ENCODE data around the gene CTDSPL. TPM values are rescaled to one million over a fixed set of nuclear protein-coding genes. Genes with fewer than 3 reads are reported as not detected.
A peak's percentile ranks its signal among the peaks of the same experiment; 100 is the strongest.

The CTDSPL gene
- total RNA-seq, 1 donor from 2014 or later: 30.6 TPM

DNA sequence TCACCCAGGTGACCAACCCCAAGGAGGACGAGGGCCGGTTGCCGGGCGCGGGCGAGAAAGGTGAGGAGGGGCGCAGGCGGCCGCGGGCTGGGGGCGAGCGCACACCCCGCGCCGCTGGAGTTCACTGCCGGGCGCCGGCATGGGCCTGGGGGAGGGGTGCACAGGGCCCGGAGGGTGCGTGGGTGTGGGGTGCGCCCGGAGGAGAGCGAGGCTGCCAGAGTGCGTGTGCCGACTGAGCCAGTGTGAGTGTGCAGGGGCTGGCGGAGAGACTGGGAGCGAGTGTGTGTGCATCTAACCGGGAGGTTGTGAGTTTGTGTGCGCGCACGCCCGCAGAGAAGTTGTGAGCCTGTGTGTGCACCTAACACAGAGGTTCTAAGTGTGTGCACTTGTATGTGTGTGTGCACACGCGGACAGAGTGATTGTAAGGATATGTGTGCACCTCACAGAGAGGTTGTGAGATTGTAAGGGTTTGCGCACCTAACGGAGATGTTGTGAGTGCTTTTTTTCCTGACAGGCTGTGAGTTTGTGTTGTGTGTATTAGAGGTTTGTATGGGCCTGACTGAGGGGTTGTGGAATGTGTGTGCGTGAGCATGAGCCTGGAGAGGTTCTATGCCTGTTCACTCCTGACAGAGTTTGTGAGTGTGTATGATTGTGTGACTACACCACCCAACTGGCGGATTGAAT lies 681 bp downstream of the CTDSPL start:
- Histone ChIP-seq H3K27me3 (ENCODE audit: control insufficient read depth, insufficient read depth, low read length) (no peaks in the 10 kb centered on the region), H3K36me3 (ENCODE audit: control insufficient read depth, insufficient read depth, low read length) (no peaks in the 10 kb centered on the region), H3K4me3 (ENCODE audit: low read depth, low read length) (peak overlapping the region; percentile 56)
- TF ChIP-seq, protein P1, sequence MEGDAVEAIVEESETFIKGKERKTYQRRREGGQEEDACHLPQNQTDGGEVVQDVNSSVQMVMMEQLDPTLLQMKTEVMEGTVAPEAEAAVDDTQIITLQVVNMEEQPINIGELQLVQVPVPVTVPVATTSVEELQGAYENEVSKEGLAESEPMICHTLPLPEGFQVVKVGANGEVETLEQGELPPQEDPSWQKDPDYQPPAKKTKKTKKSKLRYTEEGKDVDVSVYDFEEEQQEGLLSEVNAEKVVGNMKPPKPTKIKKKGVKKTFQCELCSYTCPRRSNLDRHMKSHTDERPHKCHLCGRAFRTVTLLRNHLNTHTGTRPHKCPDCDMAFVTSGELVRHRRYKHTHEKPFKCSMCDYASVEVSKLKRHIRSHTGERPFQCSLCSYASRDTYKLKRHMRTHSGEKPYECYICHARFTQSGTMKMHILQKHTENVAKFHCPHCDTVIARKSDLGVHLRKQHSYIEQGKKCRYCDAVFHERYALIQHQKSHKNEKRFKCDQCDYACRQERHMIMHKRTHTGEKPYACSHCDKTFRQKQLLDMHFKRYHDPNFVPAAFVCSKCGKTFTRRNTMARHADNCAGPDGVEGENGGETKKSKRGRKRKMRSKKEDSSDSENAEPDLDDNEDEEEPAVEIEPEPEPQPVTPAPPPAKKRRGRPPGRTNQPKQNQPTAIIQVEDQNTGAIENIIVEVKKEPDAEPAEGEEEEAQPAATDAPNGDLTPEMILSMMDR (IDR thresholded peaks at IDR 0.05; ENCODE audit: insufficient read depth, low read length, poor library complexity, severe bottlenecking): no peak
- DNase-seq (ENCODE audit: low read depth): no peak

DNA sequence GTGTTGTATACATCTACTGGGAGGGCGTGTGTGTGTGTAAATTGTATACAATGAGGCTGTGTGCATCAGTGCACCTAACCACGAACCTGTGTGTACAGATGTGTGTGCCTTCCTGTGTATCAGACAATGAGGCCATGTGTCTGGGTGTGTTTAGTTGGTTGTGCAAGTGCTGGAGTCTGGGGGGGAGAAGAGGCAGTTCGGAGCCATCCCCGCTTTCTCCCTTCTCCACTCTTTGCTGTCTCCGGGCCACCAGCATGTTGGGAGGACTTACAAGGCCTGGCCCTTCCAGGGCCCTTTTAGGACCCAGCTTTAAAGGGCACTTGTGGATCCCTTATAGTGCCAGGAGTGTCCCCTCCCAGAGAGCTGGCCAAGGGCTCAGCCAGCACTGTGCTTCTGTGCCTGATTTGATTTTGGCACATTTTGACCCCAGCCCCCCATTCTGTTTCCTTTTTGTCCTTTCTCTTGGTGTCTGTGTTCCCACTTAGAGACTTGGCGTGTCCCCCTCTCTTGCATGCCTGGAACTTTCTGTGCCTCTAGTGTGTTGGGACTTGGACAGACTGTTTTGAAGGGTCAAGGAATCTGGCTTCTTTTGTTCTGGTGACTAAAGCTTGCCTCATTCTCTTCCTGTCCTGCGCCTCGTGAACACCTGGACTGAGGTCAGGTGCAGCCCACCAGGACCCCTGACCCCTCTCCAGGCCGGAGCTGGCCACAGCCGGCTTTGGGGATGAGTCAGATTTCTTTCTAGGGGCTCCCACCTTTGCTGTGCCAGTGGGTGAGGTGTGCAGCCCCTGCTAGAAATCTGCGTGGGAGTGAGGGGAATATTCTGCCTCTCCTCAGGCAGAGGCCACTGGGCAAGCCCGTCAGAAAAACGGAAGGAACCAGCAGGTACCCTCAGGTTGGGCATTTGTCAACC lies 1.5 kb downstream of the CTDSPL start:
- TF ChIP-seq, protein P1 (IDR thresholded peaks at IDR 0.05; ENCODE audit: insufficient read depth, low read length, poor library complexity, severe bottlenecking): no peak

DNA sequence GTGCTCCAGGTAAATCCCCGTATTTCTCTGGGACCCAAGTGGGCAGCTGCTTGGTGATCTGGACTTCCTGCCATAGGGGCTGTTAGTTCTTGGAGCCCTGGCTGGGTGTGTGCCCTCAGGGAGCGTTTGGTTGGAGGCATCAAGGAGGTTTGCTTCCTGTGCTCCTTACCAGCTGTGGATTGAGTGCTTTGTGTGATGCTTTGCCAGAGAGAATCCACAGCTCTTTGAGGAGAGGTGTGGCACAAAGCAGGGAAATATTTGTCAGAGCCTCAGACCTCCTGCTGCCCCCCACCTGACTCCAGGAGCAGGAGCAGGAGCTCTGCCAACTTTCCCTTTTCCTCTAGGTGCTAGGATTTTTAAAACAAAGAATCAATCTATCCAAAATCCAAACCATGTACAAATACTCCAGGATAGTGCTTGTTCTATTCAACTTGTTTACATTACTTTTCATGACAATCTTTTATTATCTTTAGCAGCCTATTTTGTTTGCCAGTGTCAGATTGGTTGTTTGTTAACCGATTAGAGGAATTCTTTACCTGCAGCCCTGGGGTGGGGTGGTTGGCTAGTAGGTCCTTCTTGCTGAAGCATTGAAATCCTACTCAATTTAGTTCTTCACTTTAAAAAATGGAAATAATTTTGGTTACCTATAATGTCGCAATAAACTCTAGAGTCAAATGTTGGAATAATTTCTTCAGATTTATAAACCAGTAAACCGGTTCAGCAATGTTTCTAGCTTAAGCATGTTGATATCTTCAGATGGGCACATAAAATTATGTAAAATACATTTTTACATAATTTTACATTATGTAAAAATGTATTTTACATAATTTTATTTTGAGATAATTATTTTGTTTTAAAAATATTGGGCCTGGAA lies 2.5 kb downstream of the CTDSPL start:
- no peaks in the 10 kb centered on the region for H3K27me3 ChIP-seq (ENCODE audit: control insufficient read depth, insufficient read depth, low read length)
- H3K36me3 ChIP-seq (ENCODE audit: control insufficient read depth, insufficient read depth, low read length): no peaks in the 10 kb centered on the region
- DNase-seq (ENCODE audit: low read depth): no peak
- TF ChIP-seq, protein P1 (IDR thresholded peaks at IDR 0.05; ENCODE audit: insufficient read depth, low read length, poor library complexity, severe bottlenecking): no peak
- H3K4me3 ChIP-seq (ENCODE audit: low read depth, low read length): no peak overlapping the region

More for the DNA sequence above, 1.5 kb downstream of the CTDSPL start:
- no peak for DNase-seq (ENCODE audit: low read depth)
- Histone ChIP-seq H3K36me3 (ENCODE audit: control insufficient read depth, insufficient read depth, low read length) (no peaks in the 10 kb centered on the region), H3K4me3 (ENCODE audit: low read depth, low read length) (peak overlapping the region; percentile 56), H3K27me3 (ENCODE audit: control insufficient read depth, insufficient read depth, low read length) (no peaks in the 10 kb centered on the region)

DNA sequence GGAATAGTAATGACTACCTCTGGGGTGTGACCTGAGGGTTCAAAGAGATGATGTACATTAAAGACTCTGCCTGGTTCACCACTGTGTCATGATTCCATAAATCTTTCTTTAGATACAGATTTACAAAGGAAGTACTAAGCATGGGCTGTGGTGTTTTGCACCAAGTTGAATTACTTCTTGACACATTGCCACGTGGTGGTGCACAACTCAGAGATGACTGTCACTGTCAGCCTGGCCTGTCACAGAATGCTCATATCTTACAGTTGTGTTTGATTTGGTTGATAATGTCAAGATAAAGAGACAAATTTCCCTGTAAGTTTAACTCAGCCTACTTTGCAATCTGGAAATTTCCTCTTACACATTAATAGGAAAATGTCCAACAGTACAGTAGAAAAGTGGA lies 3.2 kb downstream of the CTDSPL start:
- DNase-seq (ENCODE audit: low read depth): no peak
- H3K4me3 ChIP-seq (ENCODE audit: low read depth, low read length): no peak overlapping the region
- TF ChIP-seq, protein P1 (IDR thresholded peaks at IDR 0.05; ENCODE audit: insufficient read depth, low read length, poor library complexity, severe bottlenecking): no peak

DNA sequence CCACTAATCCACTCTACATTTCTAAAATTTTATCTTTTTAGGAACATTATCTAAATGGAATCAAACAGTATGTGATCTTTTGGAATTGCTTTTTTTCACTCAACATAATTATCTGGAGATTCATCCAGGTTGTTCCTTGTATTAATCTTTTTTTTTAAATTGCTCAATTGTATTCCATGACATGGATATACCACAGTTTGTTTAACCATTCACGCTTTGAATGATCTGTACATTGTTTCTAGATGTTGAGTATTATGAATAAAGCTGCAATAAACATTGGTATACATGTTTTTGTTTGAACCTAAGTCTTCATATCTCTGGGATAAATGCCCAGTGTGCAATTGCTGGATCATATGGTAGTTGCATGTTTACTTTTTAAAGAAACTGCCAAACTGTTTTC lies 5.5 kb downstream of the CTDSPL start:
- Histone ChIP-seq H3K27me3 (ENCODE audit: control insufficient read depth, insufficient read depth, low read length) (no peaks in the 10 kb centered on the region), H3K4me3 (ENCODE audit: low read depth, low read length) (no peak overlapping the region), H3K36me3 (ENCODE audit: control insufficient read depth, insufficient read depth, low read length) (no peaks in the 10 kb centered on the region)
- DNase-seq (ENCODE audit: low read depth): no peak
- TF ChIP-seq, protein P1 (IDR thresholded peaks at IDR 0.05; ENCODE audit: insufficient read depth, low read length, poor library complexity, severe bottlenecking): no peak

More for the DNA sequence above, 3.2 kb downstream of the CTDSPL start:
- Histone ChIP-seq H3K36me3 (ENCODE audit: control insufficient read depth, insufficient read depth, low read length) (no peaks in the 10 kb centered on the region), H3K27me3 (ENCODE audit: control insufficient read depth, insufficient read depth, low read length) (no peaks in the 10 kb centered on the region)
